Adrenal gland (tissue), 5 donors: ENCODE results near the gene C15orf61.
A peak's percentile ranks its signal among the peaks of the same experiment; 100 is the strongest.

Source experiments
- POLR2A ChIP-seq, 2 donors: fragments of 450-650 bp; IDR thresholded peaks; one replicate each; pipeline ENCODE4 v1.6.1; 2017; ENCODE audit warnings: antibody characterized with exemption in 2 of 2, mild to moderate bottlenecking in 2 of 2, moderate library complexity in 1 of 2
- TF ChIP-seq, protein P1 (sequence below), 6 experiments: fragments of 450-650 bp in 4 of 6; fragments of 200-600 bp in 2 of 6; sonication (generic) in 1 of 6; IDR thresholded peaks; 1 replicate in 5 of 6; 2 replicates in 1 of 6; pipeline versions ENCODE4 v1.5.1 to v1.8.0; 2016 to 2021; ENCODE audit warnings: antibody characterized with exemption in 6 of 6, mild to moderate bottlenecking in 2 of 6, moderate library complexity in 1 of 6
- donor health status: DM: no; HTN: no; CAD: no.

DNA sequence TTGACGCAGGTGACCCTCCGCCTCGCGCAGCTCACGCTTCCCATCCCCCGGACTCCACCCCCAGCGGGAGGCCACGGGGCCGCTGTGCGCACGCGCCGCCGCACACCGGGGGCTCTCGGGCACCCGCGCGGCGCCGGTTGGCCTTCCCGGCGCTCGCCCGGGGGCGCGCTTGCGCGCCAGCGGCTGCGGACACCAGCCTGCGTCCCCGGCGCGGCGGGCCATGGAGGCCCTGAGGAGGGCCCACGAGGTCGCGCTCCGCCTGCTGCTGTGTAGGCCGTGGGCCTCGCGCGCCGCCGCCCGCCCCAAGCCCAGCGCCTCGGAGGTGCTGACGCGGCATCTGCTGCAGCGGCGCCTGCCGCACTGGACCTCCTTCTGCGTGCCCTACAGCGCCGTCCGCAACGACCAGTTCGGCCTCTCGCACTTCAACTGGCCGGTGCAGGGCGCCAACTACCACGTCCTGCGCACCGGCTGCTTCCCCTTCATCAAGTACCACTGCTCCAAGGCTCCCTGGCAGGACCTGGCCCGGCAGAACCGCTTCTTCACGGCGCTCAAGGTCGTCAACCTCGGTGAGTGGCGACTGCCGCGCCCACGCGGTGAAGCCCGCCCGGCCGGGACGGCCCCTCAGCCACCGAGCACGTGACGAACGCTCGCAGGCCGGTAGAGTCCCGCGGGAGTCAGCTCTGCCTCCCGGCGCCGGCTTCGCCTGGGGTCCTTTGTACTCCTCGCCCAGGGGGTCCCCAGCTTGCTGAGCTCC, at the start of gene C15orf61:
- TF ChIP-seq, protein P1, sequence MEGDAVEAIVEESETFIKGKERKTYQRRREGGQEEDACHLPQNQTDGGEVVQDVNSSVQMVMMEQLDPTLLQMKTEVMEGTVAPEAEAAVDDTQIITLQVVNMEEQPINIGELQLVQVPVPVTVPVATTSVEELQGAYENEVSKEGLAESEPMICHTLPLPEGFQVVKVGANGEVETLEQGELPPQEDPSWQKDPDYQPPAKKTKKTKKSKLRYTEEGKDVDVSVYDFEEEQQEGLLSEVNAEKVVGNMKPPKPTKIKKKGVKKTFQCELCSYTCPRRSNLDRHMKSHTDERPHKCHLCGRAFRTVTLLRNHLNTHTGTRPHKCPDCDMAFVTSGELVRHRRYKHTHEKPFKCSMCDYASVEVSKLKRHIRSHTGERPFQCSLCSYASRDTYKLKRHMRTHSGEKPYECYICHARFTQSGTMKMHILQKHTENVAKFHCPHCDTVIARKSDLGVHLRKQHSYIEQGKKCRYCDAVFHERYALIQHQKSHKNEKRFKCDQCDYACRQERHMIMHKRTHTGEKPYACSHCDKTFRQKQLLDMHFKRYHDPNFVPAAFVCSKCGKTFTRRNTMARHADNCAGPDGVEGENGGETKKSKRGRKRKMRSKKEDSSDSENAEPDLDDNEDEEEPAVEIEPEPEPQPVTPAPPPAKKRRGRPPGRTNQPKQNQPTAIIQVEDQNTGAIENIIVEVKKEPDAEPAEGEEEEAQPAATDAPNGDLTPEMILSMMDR (IDR thresholded peaks at IDR 0.05), result peak in 1 of 6 experiments; percentile 11
- peak; percentile 82 to 87 for TF ChIP-seq POLR2A (IDR thresholded peaks at IDR 0.05)
